Femur (tissue), 1 donor: ENCODE measurements around the gene IL18RAP.

Experiments used
- DNase-seq: peaks from one replicate; pipeline ENCODE4 v3.0.0-alpha.2; 2017

The IL18RAP gene, protein sequence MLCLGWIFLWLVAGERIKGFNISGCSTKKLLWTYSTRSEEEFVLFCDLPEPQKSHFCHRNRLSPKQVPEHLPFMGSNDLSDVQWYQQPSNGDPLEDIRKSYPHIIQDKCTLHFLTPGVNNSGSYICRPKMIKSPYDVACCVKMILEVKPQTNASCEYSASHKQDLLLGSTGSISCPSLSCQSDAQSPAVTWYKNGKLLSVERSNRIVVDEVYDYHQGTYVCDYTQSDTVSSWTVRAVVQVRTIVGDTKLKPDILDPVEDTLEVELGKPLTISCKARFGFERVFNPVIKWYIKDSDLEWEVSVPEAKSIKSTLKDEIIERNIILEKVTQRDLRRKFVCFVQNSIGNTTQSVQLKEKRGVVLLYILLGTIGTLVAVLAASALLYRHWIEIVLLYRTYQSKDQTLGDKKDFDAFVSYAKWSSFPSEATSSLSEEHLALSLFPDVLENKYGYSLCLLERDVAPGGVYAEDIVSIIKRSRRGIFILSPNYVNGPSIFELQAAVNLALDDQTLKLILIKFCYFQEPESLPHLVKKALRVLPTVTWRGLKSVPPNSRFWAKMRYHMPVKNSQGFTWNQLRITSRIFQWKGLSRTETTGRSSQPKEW

DNA sequence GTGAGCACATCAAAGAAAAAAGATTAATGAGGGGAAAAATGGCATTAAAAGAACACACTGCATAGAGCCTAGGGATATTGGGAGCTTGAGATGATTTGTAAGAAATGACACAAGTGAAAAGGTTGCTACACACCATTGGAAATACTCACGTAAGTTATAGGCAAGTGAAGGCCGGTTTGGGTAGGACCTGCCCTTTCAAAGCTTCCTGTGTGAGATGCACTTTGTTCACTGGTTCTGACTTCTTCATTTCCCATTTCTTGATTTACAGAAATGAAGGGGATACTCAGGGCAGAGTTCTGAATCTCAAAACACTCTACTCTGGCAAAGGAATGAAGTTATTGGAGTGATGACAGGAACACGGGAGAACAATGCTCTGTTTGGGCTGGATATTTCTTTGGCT lies at the start of gene IL18RAP:
IL18RAP (plus strand) TSS at position 251 of the 400 bp plus-strand sequence; CDS start at position 369, 118 bp downstream.
- no peak for DNase-seq

- DNase-seq, result no peak
These were observed 46.8 kb upstream of the IL18RAP start for GRCh38 chr2:102376052-102376591.

DNA sequence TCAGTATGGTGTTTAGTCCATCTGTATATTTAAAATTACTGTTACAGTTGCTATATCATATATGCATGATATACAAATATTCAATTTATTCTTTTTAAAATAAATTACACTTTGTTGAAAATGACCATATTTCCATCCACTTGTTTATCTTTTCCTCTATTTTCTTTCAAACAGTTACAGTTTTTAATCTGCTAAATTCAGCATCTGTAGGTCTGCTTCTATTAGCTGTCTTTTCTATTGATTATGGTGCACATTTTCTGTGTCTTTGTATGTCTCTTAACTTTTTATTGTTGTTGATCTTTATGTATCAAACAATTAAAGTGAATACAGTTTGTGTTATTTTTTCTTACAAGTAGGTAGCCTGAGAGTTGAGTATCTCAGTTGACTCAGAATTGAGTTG lies 39.2 kb upstream of the IL18RAP start:
- no peak for DNase-seq

- DNase-seq, result no peak
These were observed 37.4 kb upstream of the IL18RAP start for GRCh38 chr2:102385522-102385921.

- DNase-seq, result no peak
These were observed 37.0 kb upstream of the IL18RAP start for GRCh38 chr2:102386004-102386403.

DNA sequence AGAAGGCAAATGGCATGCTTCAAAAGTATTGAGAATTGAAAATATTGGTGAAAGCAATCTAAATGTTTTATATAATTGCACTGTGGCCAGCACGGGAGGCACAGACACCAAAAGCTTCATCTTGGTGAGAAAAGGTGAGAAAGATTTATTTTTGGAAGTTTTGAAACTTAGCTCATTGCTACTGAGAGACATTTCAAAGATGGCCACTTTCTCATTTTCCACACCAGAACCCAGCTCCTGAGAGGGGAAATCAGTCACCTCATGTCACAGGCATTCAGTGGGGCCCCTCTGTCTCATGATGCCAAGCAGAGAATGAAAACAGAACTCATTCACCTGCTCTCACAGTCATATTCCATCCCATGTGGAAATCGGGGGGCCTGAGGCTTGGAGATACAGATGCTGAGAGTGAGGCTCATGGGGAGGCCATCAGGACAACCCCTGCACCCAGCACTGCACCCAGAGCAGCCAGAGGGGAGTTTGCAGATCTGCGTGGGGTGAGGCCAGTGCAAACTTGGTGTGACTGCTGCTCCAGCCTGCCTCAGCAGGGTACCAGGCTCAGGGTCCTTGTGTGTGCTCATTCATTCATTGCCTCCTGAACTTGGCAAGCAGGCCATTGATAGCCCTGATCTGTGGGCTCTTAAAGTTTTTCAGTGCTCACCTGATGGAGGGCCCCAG lies 36.0 kb upstream of the IL18RAP start:
- DNase-seq, result no peak

DNA sequence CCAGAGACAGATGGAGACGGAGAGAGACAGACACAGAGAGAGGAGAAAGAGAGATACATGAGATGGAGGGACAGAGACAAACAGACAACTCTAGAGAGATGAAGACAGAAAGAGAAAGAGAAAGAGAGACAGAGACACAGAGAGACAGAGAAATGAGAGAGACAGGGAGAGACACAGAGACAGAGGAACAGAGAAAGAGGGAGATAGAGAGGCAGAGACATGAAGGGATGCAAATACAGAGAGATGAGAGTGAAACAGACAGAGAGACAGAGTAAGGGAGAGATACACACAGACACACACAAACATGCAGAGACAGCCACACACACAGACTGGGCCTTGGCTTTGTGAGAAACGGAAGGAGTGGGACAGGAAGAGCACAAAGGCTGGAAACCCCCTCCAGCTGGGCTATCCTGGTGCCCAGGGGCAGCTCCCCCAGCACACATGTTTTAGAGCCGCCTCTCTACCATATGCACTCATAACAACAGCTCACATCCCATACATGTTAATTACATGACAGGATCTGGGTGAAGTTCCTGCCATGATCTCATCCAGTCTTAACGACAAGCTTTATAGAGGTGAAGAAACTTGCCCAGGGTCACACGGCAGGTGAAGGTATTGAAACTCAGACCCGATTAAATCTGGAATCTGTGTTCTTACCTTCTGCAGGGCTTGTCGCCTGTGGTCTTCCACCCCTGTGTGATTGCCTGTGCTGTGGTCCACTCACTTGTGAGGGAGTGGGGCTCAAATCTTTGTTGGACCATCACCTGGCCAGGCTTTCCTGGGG lies 35.0 kb upstream of the IL18RAP start:
- no peak for DNase-seq

GRCh38 chr2:102391565-102391964 lies 31.4 kb upstream of the IL18RAP start:
- no peak for DNase-seq

DNA sequence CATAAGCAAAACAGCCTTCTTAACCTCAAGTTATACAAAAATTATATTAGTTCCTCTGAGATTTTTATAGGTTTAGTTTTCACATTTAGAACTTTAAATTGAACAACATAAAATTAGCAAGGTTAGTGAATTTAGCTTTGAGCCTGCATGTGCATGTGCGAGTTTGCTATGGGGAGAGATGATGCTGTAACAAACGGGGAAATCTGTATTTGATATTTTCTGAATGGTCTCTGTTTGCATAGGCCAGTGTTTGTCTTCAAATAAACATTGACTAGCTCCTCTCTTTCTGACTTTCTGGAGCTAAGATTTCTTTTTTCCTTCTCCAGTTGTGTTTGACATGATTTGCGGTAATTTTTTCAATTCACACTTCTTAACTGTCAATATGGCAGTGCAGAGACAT lies 30.9 kb upstream of the IL18RAP start:
- DNase-seq, result no peak

GRCh38 chr2:102392942-102393341 lies 30.0 kb upstream of the IL18RAP start:
- DNase-seq, result no peak

- no peak for DNase-seq
These were observed 26.9 kb upstream of the IL18RAP start for GRCh38 chr2:102396012-102396411.

DNA sequence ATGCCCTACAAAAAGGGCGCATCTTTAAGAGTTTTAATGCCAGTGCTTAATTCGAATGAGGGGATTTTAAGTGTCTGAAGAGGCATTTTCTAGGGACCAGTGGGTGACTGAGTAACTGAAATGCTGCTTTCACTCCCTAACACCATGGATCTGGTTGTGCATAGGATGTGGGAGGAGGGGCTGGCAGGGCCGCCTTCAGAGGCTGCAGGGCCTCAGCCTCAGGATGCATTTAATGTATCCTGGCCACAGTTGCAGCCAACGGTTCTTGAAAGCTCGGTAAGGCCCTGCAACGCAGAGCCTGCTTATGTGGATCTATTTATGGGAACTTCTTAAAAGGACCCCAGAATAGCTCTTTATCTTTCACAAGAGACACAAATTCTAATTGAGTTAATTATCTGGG lies 25.8 kb upstream of the IL18RAP start:
- no peak for DNase-seq

- no peak for DNase-seq
These were observed 23.3 kb upstream of the IL18RAP start for GRCh38 chr2:102399499-102400141.

GRCh38 chr2:102401456-102401855 lies 21.5 kb upstream of the IL18RAP start:
- DNase-seq, result no peak

GRCh38 chr2:102401865-102402264 lies 21.1 kb upstream of the IL18RAP start:
- DNase-seq, result no peak

GRCh38 chr2:102410952-102411351 lies 12.0 kb upstream of the IL18RAP start:
- no peak for DNase-seq

GRCh38 chr2:102412199-102412598 lies 10.8 kb upstream of the IL18RAP start:
- no peak for DNase-seq

DNA sequence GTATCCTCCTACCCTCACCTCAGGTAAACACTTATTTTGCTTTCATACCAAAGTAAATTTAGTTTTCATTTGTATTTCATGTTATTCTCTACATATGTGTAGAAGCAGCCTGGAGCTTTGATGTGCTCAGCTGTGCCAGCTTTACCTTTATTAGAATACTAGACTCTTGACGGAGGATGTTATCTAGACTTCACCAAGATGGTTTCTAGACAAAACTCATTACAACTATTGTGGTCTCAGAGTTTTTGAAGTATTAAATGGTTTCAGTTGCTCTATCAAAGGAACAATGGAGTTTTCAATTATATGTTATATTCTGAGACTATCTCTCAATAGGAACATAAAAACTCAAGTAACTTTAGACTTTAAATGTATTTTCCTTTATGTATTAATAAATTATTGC lies 5.0 kb upstream of the IL18RAP start:
- no peak for DNase-seq

DNA sequence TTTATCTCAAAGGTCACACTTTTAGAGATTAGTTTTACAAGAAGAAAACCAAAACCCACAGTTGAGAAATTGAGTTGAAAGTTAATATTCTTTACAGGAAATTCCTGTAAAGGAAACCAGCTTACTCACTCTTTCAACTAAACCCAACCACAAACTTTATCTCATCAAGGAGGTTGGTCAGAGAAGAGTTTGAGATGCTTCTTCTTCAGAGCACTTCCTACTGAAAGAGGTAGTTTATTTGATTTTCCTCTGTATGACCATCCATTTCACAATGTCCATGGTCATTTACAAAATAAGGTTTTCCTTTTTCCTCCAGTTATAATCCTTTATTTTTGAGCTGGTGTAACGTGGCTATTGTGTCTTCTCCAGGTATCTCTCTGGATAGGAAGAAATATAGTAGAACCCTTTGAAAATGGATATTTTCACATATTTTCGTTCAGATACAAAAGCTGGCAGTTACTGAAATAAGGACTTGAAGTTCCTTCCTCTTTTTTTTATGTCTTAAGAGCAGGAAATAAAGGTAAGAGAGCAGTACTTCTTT lies 4.5 kb upstream of the IL18RAP start:
- no peak for DNase-seq

- no peak for DNase-seq
These were observed 2.7 kb upstream of the IL18RAP start for GRCh38 chr2:102420290-102420689.

DNA sequence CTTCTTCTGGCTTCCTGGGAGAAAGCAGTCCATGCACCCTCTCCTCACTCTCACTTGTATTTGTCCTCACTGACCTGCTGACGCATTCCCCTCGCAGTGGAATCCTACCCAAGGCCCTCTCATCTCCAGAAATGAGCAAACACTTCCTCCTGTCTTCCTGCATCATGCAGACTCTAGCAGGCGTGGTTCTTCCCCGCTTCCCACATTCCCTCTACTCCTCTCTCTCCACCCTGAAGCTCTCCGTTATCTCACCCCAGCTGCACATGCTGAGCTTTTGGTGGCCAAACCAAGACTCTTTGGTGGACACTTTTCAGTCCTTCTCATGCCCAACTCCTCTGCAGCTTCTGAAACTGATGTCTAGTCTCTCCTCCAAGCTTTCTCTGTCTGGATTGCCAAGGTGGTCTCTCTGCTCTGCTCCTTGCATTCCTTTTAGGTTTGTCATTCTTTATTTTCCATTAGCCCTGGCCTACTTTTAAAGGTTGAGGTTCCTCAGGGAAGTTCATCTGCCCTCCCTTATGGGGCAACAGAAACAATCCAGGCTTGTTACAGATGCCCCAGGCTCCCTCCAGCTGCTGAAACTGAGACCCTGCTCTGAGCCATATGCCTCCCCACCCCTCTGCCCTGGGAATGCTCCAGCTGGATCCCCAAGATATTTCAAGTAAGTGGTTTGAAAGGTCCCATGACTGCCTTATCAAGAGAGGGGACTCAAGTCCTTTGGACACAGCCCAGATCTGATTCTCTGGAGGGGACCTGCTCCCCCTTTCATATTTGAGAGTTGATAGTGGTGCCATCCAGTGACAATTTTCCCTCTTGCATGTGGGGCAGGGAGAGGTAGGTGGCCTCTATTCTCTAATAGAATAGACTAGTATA lies 835 bp upstream of the IL18RAP start:
- DNase-seq, result no peak
